Stimulated activated naive CD4-positive, alpha-beta T cell (primary cell): ENCODE measurements around the gene CLDN10.
"Not testable (repeated sequence)": the region's sequence is repeated elsewhere in the genome, so short reads cannot be mapped to it uniquely, and the experiment has no call there.

ENCODE experiments used
- DNase-seq, 6 experiments: peaks; one replicate each; lab custom pipeline; 2025; lab: John Stamatoyannopoulos, UW

CLDN10 gene

DNA sequence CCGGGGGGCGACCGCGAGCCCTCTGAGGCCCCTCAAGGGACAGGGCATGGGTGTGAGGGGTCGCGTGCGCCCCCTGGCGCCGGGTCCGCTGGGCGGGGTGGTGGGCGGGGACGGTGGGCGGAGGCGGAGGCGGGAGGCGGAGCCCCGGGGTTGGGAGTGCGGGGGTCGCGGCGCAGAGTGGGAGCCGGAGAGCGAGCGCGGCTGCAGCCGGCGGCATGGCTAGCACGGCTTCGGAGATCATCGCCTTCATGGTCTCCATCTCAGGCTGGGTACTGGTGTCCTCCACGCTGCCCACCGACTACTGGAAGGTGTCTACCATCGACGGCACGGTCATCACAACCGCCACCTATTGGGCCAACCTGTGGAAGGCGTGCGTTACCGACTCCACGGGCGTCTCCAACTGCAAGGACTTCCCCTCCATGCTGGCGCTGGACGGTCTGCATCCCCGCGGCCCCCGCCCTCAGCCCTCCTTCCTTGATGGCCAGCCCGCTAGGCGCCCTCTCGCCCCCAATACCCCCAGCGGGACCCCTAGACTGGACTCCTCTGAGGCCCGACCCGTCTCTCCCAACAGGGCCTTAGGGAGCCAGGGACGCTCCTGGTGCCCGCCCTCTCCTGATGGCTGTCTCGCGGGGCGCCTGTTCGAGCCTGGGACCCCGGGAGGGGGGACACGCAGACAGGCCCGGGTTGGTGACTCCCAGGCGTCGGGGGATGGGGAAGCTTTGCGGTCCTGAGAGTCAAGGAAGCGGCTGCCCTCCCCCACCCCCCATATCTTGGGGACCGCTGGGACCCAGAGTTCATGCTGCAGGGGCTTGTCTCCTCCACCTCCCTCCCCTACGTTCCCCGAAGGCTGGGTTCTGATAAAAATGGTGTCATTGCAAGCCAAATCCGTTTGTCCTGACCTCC is at the start of gene CLDN10:
Gene CLDN10 (plus strand): TSS at position 182 of the 903 bp plus-strand sequence. CDS start 34 bp downstream, at position 216.
- no peak for DNase-seq

- DNase-seq = no peak
These were observed 48.9 kb upstream of the CLDN10 start for GRCh38 chr13:95503662-95504061.

- DNase-seq = no peak
These were observed 47.3 kb upstream of the CLDN10 start for GRCh38 chr13:95505265-95505664.

DNA sequence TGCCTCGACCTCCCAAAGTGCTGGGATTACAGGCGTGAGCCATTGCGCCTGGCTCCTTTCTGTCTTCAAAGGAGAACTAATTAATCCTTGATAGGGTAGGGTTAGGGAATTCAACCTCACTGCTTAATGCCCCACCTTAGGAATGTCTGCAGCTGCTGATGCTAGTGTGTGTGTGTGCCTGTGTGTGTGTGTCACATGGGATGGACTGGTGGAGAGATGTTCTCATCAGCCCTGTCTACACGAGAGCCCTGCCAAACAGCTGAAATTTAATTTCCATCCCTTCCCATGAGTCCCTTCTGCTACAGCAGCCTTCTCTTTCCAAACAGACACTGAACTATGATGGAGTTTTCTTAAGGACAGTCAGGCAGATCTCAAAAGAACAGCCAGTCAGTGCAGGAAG is 46.5 kb upstream of the CLDN10 start:
- no peak for DNase-seq

DNA sequence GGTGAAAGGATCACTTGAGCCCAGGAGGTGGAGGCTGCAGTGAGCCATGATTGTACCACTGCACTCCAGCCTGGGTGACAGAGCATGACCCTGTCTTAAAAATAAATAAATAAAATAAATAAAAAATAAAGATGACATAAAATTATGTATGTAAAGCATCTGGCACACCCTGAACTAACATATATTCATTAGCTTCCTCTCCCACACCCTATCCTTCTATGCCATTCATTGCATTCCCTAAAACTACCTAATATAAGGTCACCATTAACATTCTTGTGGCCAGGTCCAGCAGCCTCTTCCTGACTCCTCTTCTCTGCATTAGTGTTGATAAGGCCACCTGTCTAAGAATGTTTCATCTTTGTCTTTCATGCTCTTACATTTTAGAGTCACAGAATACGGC is 44.5 kb upstream of the CLDN10 start:
- no peak for DNase-seq

GRCh38 chr13:95508996-95509395 is 43.5 kb upstream of the CLDN10 start:
- no peak for DNase-seq

- DNase-seq = no peak
These were observed 42.8 kb upstream of the CLDN10 start for GRCh38 chr13:95509521-95510310.

- DNase-seq = no peak
These were observed 41.6 kb upstream of the CLDN10 start for GRCh38 chr13:95510950-95511349.

DNA sequence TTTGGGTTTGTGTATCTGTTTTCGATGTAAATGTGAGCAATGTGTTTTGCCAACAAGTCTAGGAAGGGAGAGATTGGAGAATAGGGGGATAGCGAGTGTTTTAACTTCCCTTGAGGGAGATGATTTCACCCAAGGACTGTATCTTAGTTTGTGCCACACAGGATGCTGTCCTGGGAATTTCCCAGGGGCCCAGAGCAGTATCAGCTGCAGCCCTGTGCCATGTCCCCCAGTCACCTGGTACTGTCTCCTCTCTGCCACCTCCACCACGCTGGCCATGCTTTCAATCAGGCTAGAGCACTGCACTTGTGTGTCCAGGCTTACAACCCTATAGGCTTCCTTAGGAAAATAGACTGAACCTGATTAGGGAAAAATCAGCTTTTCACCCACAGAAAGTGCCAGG is 40.1 kb upstream of the CLDN10 start:
- DNase-seq = no peak

- DNase-seq = no peak
These were observed 39.6 kb upstream of the CLDN10 start for GRCh38 chr13:95512957-95513356.

GRCh38 chr13:95515606-95516005 is 36.9 kb upstream of the CLDN10 start:
- not testable (repeated sequence) for DNase-seq

- no peak for DNase-seq
These were observed 36.5 kb upstream of the CLDN10 start for GRCh38 chr13:95516021-95516420.

DNA sequence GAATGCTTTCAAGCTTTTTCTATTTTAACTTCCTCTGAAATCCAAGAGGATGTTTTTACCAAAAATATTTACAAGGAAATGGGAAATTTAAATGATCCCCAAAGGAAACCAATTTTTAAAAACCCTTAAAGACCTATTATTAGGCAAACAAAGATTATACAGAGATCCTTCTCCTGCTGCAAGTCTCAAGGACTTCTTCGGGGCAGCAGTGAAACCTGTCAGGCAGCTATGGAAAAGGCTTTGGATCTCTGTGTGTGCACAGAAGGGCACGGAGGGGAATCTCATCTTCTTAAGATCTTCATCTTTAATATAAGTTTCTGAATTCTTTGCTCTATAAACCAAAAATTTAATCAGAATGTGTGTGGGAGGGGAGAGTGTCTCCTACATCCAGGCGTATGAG is 36.0 kb upstream of the CLDN10 start:
- DNase-seq = no peak

- no peak for DNase-seq
These were observed 28.9 kb upstream of the CLDN10 start for GRCh38 chr13:95523598-95523997.

DNA sequence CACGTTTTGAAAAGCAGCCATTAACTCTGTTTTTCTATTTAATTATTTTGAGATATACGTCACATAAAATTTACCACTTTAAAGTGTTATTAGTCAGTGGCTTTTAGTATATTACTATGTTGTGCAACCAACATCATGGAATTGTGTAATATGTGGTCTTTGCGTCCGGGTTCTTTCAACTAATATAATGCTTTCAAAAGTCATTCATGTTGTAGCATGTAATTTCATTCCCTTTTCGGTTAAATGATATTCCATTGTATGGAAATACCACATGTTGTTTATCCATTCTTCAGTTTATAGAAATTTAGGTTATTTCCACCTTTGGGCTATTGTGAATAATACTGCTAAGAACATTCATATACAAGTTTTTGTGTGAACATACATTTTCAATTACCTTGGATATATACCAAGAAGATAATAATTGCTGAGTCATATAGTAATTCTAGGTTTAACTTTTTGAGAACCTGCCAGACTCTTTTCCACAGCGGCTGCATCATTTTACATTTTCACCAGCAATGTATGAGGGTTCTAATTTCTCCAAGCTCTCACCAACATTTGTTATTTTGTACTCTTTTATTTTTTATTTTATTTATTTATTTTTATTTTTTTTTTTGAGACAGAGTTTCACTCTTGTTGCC is 28.1 kb upstream of the CLDN10 start:
- no peak for DNase-seq

DNA sequence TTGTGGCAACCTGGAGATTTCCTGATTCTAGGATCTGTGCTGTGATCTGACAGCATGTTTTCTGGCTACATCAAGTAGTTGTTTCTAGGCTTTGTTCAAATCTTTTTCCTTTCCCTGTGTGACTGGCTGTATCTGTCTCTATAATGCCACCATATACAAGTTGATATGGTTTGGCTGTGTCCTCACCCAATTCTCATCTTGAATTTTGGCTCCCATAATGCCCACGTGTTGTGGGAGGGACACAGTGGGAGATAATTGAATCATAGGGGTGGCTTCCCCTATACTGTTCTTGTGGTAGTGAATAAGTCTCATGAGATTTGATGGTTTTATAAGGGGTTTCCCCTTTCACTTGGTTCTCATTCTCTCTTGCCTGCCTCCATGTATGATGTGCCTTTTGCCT is 24.6 kb upstream of the CLDN10 start:
- DNase-seq = no peak

- DNase-seq = no peak
These were observed 22.3 kb upstream of the CLDN10 start for GRCh38 chr13:95530178-95530577.

DNA sequence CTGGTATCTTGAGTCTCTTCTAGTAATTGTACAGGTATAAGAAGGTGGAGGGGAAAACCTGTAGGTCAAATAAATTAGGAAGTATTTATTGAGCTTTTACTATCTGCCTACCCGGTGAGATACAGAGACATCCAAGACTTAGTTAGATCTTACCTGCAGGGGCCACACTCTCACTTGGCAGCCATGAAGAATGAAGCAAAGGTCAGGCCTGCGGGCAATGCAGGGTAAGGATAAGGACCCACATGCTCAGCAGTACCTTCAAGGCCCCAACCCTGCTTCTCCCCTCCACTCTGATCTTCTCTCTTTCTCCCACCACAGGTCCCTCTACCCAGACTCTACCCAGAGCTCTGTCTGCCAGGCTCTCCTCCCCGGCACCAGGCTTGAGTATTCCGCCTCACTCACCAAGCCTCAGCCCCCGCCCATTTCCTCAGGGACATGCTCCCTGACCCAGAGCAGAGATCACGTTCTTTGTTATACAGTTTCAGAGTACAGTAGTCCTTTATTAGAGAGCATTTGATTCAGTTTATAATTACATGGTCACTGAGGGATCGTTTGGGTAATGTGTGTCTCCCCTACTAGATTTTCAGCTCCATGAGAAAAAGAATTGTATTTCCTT is 18.9 kb upstream of the CLDN10 start:
- no peak for DNase-seq

GRCh38 chr13:95535243-95535642 is 17.3 kb upstream of the CLDN10 start:
- DNase-seq = no peak

- DNase-seq = peak in 2 of 6 experiments; percentile 2 to 12
These were observed 15.8 kb upstream of the CLDN10 start for GRCh38 chr13:95536632-95537241.

GRCh38 chr13:95540888-95541287 is 11.6 kb upstream of the CLDN10 start:
- DNase-seq = no peak

DNA sequence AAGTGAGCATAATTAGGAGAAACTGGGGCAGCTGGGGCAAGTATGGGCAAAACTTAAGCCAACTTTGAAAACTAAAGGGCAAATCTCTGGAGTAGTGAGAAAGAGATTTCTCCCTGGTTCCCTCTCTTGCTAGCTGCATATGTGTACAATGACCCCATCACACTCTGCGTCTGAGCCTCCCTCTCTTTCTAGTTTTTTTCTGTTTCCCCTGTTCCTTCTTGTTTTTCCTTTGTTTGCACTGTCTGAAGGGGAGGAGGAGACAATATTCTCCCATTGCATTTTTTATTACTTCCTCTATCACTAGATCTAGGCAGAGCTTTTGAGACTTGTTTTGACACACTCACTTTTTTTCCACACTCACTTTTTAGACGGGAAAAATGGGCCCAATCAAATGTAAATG is 11.2 kb upstream of the CLDN10 start:
- DNase-seq = no peak
